NB4 (cell line): ENCODE measurements around the gene HESX1.

Experiments
- DNase-seq: peaks from one replicate; pipeline ENCODE4 v3.0.0; 2010; ENCODE audit warnings: low read depth
- H3K4me3 ChIP-seq: one replicate; pipeline ENCODE4 v1.5.1; 2011; ENCODE audit warnings: mild to moderate bottlenecking, low read depth, low read length, moderate library complexity
- CTCF ChIP-seq: IDR thresholded peaks from one replicate; pipeline ENCODE4 v1.5.1; 2012; ENCODE audit warnings: low read depth, low read length
- MAX ChIP-seq: IDR thresholded peaks from 2 replicates; pipeline ENCODE4 v1.6.1; 2011; ENCODE audit warnings: low read depth, low read length
- MYC ChIP-seq: IDR thresholded peaks from 2 replicates; pipeline ENCODE4 v1.6.1; 2011; ENCODE audit warnings: low read depth, low read length
- POLR2A ChIP-seq: IDR thresholded peaks from 2 replicates; pipeline ENCODE4 v1.6.1; 2011; ENCODE audit warnings: mild to moderate bottlenecking; ENCODE audit not compliant: insufficient read length; ENCODE audit errors: extremely low read depth

Gene HESX1

DNA sequence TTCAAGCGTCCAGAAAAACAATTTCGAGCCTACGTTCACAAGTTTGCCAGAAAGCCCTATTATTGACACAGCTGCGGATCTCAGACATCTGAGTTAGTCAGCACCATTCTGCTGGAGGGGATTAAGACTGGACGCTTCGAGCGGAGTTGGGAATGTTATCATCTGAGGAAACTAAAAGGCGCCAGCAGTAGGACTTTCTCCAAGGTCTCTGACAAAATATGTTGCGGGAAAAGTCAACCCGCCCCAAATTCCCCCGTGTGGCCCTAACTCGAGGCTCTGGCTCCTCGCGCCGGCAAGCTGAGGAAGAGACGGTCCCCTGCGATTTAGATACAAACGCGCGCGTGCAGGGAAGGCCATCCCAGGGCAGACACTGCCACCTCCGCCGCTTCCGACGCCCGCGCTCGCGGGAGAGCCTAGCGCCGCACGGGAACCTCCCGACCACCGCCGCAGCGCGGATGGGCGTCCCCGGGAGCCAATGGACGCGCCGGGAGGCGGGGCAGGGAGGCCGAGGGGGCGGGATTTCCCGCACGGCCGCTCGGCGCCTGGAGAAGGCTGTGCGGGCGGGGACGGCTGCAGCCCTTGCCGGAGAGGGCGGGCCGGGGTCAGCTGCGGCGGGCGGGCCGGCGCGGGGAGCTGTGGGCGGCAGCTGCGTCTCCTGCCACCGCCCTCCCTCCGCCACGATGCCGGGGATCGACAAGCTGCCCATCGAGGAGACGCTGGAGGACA is 27.6 kb upstream of the HESX1 start, which contains the start of gene APPL1:
TSS of gene APPL1 (plus strand) at position 526 of the 726 bp plus-strand sequence. CDS start at position 681, 155 bp downstream.
- peak; percentile 94 for DNase-seq
- TF ChIP-seq MAX (peak; percentile 21), CTCF (no peak), POLR2A (peak; percentile 88)
- H3K4me3 ChIP-seq, result peak within 1 kb of the TSS; percentile 92

- DNase-seq, result peak; percentile 53
- H3K4me3 ChIP-seq, result peak overlapping the region; percentile 36
- TF ChIP-seq CTCF (no peak), MAX (no peak), POLR2A (no peak), MYC (no peak)
Measured at GRCh38 chr3:57226176-57226575, 26.4 kb upstream of the HESX1 start.

GRCh38 chr3:57224856-57225255 is 25.1 kb upstream of the HESX1 start:
- H3K4me3 ChIP-seq, result no peak overlapping the region
- DNase-seq, result peak; percentile 30
- no peak for TF ChIP-seq MYC
- no peak for TF ChIP-seq CTCF
- no peak for TF ChIP-seq MAX

DNA sequence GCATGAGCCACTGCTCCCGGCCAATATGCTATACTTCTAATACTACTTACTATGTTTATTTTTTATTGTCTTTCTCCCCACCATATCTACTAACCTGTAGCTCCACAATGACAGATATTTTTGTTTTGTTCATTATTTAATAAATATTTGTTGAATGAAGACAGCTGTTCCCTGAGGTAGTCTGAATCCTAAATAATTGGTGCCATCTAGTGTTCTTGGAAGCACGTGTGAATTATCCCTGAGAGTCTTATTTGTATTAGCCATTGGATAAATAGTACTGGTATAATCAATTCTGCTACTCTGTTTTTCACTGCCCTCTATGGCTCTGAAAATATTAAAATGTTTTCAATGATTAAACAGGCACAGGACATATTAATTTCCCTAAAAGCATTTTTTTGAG is 22.1 kb upstream of the HESX1 start:
- DNase-seq, result peak; percentile 7
- TF ChIP-seq MAX (no peak), POLR2A (no peak), MYC (no peak), CTCF (no peak)

DNA sequence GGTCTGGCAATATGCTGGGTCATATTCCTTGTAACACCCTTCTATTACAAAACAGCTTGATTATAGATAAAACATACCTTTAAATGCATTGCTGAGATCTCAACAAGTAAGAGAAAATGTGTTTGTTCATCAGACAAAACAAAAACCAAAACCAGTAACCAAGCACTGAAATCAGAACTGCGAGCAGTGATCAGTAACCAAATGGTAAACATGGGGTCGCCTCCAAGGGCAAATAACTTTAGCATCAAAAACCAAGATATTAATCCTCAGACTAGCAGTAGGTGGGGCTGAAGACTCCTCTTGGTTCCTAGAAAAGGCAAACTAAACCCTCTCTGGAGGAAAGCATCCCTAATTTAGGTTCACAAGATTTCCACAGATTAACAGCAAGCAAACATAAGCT is 6.6 kb upstream of the HESX1 start:
- no peak overlapping the region for H3K4me3 ChIP-seq
- DNase-seq, result no peak
- TF ChIP-seq MAX, result no peak
- no peak for TF ChIP-seq MYC
- no peak for TF ChIP-seq CTCF
- no peak for TF ChIP-seq POLR2A

More for the DNA sequence above, 22.1 kb upstream of the HESX1 start:
- no peak overlapping the region for H3K4me3 ChIP-seq
